Parietal lobe (tissue), 1 donor: ENCODE measurements around the gene MEAK7. TPM values are rescaled to one million over a fixed set of nuclear protein-coding genes. Genes with fewer than 3 reads are reported as not detected.

Experiments used
- total RNA-seq: library from RNA; depleted of rRNA; stranded (reverse); fragments of >200 nt; gene quantifications from one replicate; pipeline ENCODE4 v1.2.3, GENCODE V29; 2014

The MEAK7 gene, protein sequence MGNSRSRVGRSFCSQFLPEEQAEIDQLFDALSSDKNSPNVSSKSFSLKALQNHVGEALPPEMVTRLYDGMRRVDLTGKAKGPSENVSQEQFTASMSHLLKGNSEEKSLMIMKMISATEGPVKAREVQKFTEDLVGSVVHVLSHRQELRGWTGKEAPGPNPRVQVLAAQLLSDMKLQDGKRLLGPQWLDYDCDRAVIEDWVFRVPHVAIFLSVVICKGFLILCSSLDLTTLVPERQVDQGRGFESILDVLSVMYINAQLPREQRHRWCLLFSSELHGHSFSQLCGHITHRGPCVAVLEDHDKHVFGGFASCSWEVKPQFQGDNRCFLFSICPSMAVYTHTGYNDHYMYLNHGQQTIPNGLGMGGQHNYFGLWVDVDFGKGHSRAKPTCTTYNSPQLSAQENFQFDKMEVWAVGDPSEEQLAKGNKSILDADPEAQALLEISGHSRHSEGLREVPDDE
- total RNA-seq = 32.6 TPM

GRCh38 chr16:84504420-84505248 lies at the start of gene MEAK7:
MEAK7 (minus strand) TSS chr16:84504659; CDS start chr16:84498086, 6,573 bp downstream.

Other genes with a start within 250 kb of the MEAK7 start
- 0.31 TPM for gene WFDC1, start 209.8 kb downstream of the MEAK7 start, total RNA-seq
- gene ATP2C2, start 136.1 kb downstream of the MEAK7 start, total RNA-seq = 15.0 TPM
- 74.2 TPM for gene COTL1, start 113.4 kb upstream of the MEAK7 start, total RNA-seq
- gene KLHL36, start 143.9 kb upstream of the MEAK7 start, total RNA-seq = 74.8 TPM
- 85.1 TPM for gene USP10, start 195.3 kb upstream of the MEAK7 start, total RNA-seq